SW480 (cell line): ENCODE data around the gene PFKFB2.
"Not testable (repeated sequence)": the region's sequence is repeated elsewhere in the genome, so short reads cannot be mapped to it uniquely, and the experiment has no call there.

Source experiments
- DNase-seq: peaks from one replicate; pipeline ENCODE4 v3.0.0-alpha.2; 2016; ENCODE audit warnings: low spot score

PFKFB2 gene

DNA sequence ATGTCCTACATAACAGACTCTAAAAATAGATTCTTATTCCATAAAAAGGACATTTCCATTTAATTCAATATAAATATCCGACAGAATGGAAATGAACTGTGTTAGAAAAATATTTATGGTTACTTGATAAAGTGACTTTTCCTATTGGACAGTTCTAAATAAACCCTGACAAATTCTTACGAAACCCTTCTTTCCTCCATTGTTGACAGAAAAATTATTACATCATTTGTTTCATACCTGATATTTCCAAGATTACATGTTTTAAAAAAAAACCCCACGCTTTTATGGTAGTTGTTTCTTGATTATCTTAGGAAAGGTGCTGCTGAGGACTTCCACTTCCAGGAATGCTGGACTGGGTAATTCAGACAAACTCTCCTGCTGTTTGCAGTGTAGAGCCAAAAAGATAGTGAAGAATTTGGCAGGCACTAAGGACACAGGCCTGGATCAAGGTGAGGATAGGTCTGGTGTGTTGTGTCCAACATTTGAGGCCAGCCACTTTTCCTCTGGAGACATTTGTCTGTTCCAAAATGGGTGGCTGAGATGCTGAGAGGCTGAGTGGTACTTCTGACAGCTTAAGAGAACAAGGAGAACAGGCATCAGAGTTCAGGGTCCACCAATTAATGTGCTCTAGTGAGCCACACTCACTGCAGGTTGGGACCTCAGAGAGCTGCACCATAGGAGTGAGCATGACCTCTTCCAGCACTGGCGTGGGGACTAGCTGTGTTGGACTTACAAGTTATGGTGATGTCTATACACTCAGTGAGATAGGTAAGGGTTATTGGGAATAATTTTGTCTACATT lies 13.5 kb upstream of the PFKFB2 start:
- no peak for DNase-seq

DNA sequence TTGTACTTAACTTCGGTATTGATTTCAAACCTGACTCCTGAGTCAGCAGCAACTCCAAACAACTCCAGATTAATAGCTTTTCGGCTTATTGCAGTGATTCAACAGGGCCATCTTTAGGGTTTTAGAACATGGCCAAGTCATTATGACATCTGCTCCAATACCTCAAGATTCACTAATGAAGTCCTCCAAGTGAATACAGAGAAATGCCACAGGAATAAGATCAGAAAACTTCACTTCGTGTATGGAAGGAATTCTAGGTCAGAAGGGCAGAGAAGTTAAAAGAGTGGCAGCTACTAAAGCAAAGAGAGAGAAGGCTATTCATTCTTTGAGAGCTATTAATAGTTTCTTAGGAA lies 12.9 kb upstream of the PFKFB2 start:
- no peak for DNase-seq

DNA sequence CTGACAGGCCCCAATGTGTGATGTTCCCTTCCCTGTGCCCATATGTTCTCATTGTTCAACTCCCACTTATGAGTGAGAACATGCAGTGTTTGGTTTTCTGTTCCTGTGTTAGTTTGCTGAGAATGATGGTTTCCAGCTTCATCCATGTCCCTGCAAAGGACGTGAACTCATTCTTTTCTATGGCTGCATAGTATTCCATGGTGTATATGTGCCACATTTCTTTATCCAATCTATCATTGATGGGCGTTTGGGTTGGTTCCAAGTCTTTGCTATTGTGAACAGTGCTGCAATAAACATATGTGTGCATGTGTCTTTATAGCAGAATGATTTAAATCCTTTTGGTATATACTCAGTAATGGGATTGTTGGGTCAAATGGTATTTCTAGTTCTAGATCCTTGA lies 11.7 kb upstream of the PFKFB2 start:
- DNase-seq: not testable (repeated sequence)

DNA sequence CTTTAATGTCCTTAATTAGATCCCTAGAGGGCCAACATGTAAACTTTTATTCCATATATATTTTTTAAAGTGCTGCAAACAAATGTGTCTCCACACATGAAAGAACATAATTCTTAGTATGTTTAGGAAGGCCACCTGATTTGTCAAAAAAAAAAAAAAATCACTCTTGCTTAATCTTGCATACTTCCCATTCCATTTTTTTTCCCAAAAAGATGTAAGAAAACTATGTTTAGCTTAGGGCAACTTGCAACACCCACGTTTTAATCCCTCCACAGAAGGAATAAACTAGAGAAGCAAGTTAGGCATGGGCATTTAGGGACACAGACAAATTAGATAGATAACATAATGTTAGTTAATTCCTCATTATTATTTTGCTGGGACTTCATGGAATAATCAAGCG lies 7.6 kb upstream of the PFKFB2 start:
- DNase-seq: no peak

GRCh38 chr1:207047505-207047904 lies 5.6 kb upstream of the PFKFB2 start:
- no peak for DNase-seq

GRCh38 chr1:207048041-207048440 lies 5.0 kb upstream of the PFKFB2 start:
- no peak for DNase-seq

GRCh38 chr1:207049054-207049453 lies 4.0 kb upstream of the PFKFB2 start:
- DNase-seq: no peak

- no peak for DNase-seq
Observed at GRCh38 chr1:207049514-207049913, 3.6 kb upstream of the PFKFB2 start.

DNA sequence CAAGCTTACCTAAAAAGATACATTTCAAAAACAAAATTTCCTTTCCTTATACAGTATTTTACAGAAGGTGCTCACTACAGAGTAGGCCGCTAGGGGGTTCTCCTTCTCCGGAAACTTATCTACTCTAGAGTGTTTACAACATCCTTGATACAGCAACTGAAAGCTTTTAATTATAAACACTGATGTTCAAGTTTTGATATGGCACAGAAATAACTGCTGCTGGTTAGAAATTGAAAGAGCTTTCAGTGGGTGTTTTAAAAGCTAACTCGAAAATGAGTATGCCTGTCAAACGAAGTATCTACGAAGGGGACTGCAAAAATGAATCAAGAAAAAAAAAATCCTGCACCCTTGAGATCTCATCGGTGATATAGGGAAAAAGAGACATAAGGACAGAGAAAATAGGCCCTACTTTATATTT lies 3.1 kb upstream of the PFKFB2 start:
- DNase-seq: peak; percentile 68

GRCh38 chr1:207050480-207051190 lies 2.4 kb upstream of the PFKFB2 start:
- DNase-seq: peak; percentile 90

GRCh38 chr1:207051191-207051943 lies 1.7 kb upstream of the PFKFB2 start, which contains the start of gene YOD1:
Gene YOD1 (minus strand): TSS chr1:207051208. CDS start chr1:207051030, 178 bp downstream.
- DNase-seq: peak; percentile 74

- no peak for DNase-seq
Observed at GRCh38 chr1:207054491-207054890, 1.4 kb downstream of the PFKFB2 start.

GRCh38 chr1:207055386-207056001 lies 2.4 kb downstream of the PFKFB2 start:
- DNase-seq: no peak

DNA sequence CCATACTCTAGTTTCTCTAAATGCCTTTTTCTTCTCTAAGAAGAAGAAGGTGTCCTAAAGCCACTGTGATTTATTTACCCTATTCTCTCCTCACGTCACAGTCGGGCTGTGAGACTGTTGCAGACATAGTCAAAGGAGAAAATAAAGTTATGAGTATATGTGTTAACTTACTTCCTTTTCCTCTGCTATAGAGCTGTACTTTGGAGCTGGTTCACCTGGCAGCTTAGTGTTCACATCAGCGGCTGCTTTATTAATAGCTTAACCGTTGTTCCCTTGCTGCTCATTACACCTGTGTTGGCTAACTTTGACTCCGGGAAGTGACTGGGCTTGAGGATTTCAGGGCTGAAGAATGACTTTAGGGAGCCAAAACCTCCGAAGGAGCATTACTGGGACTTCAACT lies 3.6 kb downstream of the PFKFB2 start:
- DNase-seq: no peak

DNA sequence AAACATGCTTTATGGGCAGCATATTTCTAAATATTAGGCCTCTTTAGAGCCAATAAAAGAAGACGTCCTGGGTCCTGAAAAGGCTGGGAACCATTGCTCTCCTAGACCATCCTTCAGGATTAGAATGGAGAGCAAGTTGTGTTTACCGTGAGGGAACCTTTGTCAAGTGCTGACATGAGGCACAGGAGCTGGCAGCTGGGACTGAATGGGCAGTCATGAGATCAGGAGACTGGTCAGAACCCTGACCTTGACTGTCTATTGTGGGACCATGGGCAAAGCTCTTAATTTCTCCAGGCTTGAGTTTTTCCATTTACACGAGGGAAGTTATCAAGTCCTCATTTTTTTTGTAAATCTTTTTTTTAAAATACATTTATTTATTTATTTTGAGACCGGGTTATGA lies 5.2 kb downstream of the PFKFB2 start:
- DNase-seq: no peak

DNA sequence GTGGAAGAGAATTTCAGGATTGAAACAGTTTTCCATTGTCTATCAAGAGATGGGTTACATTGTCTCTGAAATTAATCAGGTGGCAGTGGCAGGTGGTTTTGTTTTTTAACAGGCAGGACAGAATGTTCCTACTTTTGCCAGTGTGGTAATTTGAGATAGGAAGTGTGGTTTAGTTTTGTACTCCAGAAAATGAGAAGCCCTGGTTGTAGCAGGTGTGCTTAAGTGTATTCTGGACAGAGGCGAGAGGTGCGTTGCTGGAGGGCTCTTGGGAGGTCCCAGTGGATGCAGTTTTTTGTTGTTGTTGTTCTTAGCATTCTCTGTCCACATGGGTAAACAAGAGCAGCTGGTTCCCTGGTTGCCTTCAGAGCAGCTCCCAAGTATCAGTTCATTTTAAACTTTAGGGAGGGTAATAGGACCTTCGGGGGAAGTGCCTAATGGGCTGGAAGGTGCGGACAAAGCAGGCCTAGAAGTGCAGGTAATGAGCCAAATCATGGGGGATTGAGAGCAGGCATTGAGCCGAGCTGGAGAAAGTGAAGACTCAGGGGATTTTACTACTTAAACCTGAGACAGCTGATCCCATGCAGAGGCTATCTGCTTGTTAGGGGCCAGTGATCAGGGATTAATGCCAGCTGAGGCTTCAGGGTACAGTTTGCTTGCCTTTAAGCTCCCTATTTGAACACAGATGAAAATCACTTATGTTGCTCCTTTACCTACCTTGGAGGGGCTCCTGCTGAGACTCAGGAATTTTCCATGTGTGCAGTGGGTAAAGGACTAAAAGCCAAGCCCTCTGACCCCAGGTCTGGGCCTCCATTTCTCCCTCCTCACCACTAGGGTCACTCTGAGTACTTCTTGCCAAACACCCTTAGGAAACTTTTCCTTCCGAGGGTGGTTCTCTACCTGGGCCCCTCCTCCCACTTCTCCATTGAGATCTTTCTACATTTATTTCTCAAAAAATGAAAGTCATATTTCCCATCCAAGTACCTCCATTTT lies 6.1 kb downstream of the PFKFB2 start:
- DNase-seq: no peak

GRCh38 chr1:207059881-207060280 lies 6.8 kb downstream of the PFKFB2 start:
- no peak for DNase-seq

DNA sequence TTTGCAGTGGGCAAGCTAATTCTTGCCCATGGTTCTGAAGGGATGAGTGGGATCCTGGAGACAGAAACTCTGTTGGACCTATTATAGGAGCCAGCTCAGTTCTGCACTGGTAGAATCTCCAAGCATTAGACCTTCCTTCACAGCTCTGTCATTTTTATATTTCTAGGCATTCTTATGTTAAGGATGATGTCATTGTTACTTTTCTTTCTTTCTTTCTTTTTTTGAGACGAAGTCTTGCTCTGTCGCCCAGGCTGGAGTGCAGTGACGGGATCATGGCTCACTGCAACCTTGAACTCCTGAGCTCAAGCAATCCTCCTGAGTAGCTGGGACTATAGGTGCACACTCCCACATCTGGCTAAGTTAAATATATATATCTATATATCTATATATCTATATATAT lies 7.5 kb downstream of the PFKFB2 start:
- no peak for DNase-seq

DNA sequence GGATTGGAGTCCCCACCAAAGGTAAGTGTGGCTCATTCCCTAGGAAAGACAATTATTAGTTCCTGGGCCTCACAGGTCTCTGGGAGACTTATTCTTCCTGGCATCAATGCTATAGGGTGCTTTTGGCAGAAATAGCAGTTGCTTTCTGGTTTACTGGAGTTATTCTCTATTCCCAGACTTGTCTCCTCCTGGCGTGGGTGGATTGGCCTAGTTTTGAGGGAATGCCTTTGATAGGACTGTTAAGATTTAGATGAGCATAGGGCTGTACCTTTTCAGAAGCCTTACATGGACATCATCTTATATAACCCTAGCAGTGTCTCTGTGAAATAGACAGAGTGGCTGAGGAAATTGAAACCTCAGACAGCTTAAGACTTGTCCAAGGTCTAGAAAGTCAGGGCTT lies 9.0 kb downstream of the PFKFB2 start:
- no peak for DNase-seq

DNA sequence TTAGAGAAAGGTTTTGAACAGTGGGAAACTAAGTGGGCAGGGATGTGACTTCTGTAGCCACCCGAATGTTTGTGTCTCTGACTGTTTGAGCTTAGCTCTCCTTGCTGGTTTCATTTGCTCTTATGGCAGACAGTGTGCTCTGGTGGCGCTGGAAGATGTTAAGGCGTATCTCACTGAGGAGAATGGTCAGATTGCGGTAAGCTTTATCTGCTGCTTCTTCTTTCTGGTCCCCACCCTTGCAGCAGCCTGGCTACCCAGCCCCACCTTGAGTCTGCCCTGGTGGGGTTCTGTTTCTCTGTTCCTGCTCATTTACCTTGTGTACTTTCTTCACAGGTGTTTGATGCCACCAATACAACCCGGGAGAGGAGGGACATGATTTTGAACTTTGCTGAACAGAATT lies 9.9 kb downstream of the PFKFB2 start:
- DNase-seq: no peak

DNA sequence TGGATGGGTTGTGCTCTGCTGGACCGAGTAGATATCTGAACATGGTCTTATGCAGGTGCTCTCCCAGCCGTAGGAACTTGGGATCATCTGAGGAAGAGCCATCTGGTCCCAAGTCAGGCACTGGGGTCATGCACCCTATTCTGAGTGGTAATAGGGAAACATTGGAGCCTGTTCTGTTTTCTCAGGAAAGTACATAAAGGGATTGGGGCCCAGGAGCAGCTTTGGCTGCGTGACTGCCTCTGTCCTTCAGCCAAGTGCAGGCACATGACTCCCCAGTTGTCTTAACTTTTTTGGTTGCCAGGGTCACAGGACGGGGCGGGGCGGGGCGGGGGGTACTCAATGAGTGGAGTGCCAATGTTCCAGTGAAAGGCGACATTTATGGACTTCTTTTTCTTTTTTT lies 11.5 kb downstream of the PFKFB2 start:
- DNase-seq: no peak
